Measurements from ENCODE around the gene PHACTR3. TPM values are rescaled to one million over a fixed set of nuclear protein-coding genes. Genes with fewer than 3 reads are reported as not detected.

Gene PHACTR3
- total RNA-seq, 1 experiment from 2014 or later = not detected

- Histone ChIP-seq H3K23me2 (ENCODE audit: insufficient read length, low read depth, low read length, poor library complexity, severe bottlenecking) (no peaks in the 10 kb centered on the region), H2BK20ac (ENCODE audit: low read depth, low read length, poor library complexity, severe bottlenecking) (no peak overlapping the region), H2BK12ac (ENCODE audit: insufficient read length, low read depth, low read length) (no peak overlapping the region), H3K4ac (ENCODE audit: low read depth, low read length) (no peak overlapping the region), H3K4me1 (ENCODE audit: insufficient read depth, low read length) (no peaks in the 10 kb centered on the region), H3K56ac (ENCODE audit: insufficient read length, low read depth, low read length) (no peak overlapping the region), H3K27ac (ENCODE audit: insufficient read length, low read depth, low read length) (no peak overlapping the region), H4K5ac (ENCODE audit: insufficient read length, low read depth, low read length) (no peak overlapping the region), H2BK5ac (ENCODE audit: insufficient read length, low read length) (no peak overlapping the region), H3K4me2 (ENCODE audit: insufficient read depth, insufficient read length, low read length) (no peak overlapping the region), H3K23ac (ENCODE audit: insufficient read length, low read depth, low read length) (no peak overlapping the region), H3K79me2 (ENCODE audit: insufficient read depth, low read length) (no peaks in the 10 kb centered on the region), H2BK15ac (ENCODE audit: low read depth, low read length) (no peak overlapping the region), H4K91ac (ENCODE audit: insufficient read length, low read depth, low read length) (no peak overlapping the region), H2AK5ac (ENCODE audit: insufficient read length, low read length) (no peak overlapping the region), H3K9me3 (ENCODE audit: control insufficient read depth, low read depth, low read length) (no peaks in the 10 kb centered on the region), H4K8ac (replicated peaks; ENCODE audit: insufficient read length, low read depth, low read length) (no peak overlapping the region), H3K79me1 (ENCODE audit: insufficient read depth, low read depth, low read length, poor library complexity, severe bottlenecking) (no peaks in the 10 kb centered on the region), H3K27me3 (ENCODE audit: insufficient read depth, low read length) (no peaks in the 10 kb centered on the region; the same call in 1 of the 2 replicates), H3K9ac (ENCODE audit: extremely low read depth, insufficient read length, low read length) (no peak overlapping the region), H3T11ph (ENCODE audit: low read length) (no peak overlapping the region), H3K18ac (ENCODE audit: insufficient read length, low read depth, low read length) (no peak overlapping the region), H3K14ac (ENCODE audit: insufficient read depth, low read length) (no peak overlapping the region), H4K20me1 (ENCODE audit: control insufficient read depth, insufficient read depth, insufficient read length) (no peaks in the 10 kb centered on the region), H2AFZ (ENCODE audit: low read length) (no peak overlapping the region), H2BK120ac (ENCODE audit: low read depth, low read length, poor library complexity, severe bottlenecking) (no peak overlapping the region)
- peaks cover 0 to 55% of the 10 kb centered on the region in 2 experiments; a peak in 3 of 5 replicates for H3K9me3 Mint-ChIP-seq
- DNase-seq = no peak
- WGBS (ENCODE audit: extremely low coverage, insufficient read length, low lambda C conversion rate) = no CpG with 5 or more reads among the region's 11 CpGs
- H3K27ac Mint-ChIP-seq = peak overlapping the region in 1 of 3 experiments; percentile 22; a peak in 1 of 7 replicates
- no peaks in the 10 kb centered on the region for H3K4me1 Mint-ChIP-seq
- no peak for TF ChIP-seq CTCF (conservative IDR thresholded peaks at IDR 0.05)
- peaks cover 37% of the 10 kb centered on the region for H3K27me3 Mint-ChIP-seq (ENCODE audit: low read depth)
- no peak overlapping the region for H3K4me3 Mint-ChIP-seq
- H3K36me3 Mint-ChIP-seq (ENCODE audit: insufficient read depth in 1 of 3, low read depth in 3 of 3) = no peaks in the 10 kb centered on the region
These were observed 167.4 kb downstream of the PHACTR3 start for GRCh38 chr20:59771506-59772372.

Data from H9 (cell line).